Prostate gland (tissue), 2 donors: ENCODE data around the gene IDH2.

ENCODE experiments used
- POLR2A ChIP-seq: fragments of 450-650 bp; IDR thresholded peaks from one replicate; pipeline ENCODE4 v1.6.1; 2016; ENCODE audit warnings: antibody characterized with exemption, mild to moderate bottlenecking
- POLR2AphosphoS5 ChIP-seq: sonication (generic); formaldehyde crosslinking; IDR thresholded peaks from one replicate; pipeline ENCODE4 v1.6.1; 2017; ENCODE audit warnings: antibody characterized with exemption
- TF ChIP-seq, protein P1 (sequence below), 4 experiments: fragments of 200-600 bp in 2 of 4; fragments of 450-650 bp in 2 of 4; sonication (generic) in 2 of 4; IDR thresholded peaks; 1 replicate in 3 of 4; 2 replicates in 1 of 4; pipeline ENCODE4 v1.5.1; 2016 to 2019; ENCODE audit warnings: antibody characterized with exemption in 4 of 4, mild to moderate bottlenecking in 2 of 4, moderate library complexity in 2 of 4

- TF ChIP-seq POLR2A: no peak
- TF ChIP-seq, protein P1, sequence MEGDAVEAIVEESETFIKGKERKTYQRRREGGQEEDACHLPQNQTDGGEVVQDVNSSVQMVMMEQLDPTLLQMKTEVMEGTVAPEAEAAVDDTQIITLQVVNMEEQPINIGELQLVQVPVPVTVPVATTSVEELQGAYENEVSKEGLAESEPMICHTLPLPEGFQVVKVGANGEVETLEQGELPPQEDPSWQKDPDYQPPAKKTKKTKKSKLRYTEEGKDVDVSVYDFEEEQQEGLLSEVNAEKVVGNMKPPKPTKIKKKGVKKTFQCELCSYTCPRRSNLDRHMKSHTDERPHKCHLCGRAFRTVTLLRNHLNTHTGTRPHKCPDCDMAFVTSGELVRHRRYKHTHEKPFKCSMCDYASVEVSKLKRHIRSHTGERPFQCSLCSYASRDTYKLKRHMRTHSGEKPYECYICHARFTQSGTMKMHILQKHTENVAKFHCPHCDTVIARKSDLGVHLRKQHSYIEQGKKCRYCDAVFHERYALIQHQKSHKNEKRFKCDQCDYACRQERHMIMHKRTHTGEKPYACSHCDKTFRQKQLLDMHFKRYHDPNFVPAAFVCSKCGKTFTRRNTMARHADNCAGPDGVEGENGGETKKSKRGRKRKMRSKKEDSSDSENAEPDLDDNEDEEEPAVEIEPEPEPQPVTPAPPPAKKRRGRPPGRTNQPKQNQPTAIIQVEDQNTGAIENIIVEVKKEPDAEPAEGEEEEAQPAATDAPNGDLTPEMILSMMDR (IDR thresholded peaks at IDR 0.05): no peak
- no peak for TF ChIP-seq POLR2AphosphoS5
These were observed 24.5 kb upstream of the IDH2 start for GRCh38 chr15:90126596-90127435.
